K562 (cell line): Measurements from ENCODE around the gene OGDH. TPM values are rescaled to one million over a fixed set of nuclear protein-coding genes. Genes with fewer than 3 reads are reported as not detected.

Source experiments
- ATF4 ChIP-seq: fragments of 450-650 bp; formaldehyde crosslinking; IDR thresholded peaks from 2 replicates; pipeline ENCODE4 v1.4.0; 2022; ENCODE audit warnings: mild to moderate bottlenecking, moderate library complexity
- GATAD2B ChIP-seq: fragments of 450-650 bp; IDR thresholded peaks from 2 replicates; pipeline ENCODE4 v1.6.1; 2017; ENCODE audit warnings: mild to moderate bottlenecking, borderline replicate concordance
- KDM5B ChIP-seq: fragments of 200-600 bp; sonication (generic); IDR thresholded peaks from 2 replicates; pipeline ENCODE4 v1.6.1; 2012; ENCODE audit warnings: low read depth, mild to moderate bottlenecking, moderate library complexity, low read length, control low read depth, inconsistent platforms; ENCODE audit not compliant: insufficient replicate concordance
- TCFL5 ChIP-seq: fragments of 250-450 bp; sonication (Bioruptor Pico); conservative IDR thresholded peaks from 2 replicates; pipeline ENCODE4 v1.6.1; 2021; ENCODE audit warnings: mild to moderate bottlenecking, moderate library complexity, matching md5 sums
- ZNF589 ChIP-seq: fragments of 200-800 bp; sonication (Bioruptor generic); IDR thresholded peaks from 2 replicates; pipeline ENCODE4 v1.6.1; 2016; ENCODE audit warnings: low read depth, missing genetic modification characterization, missing compliant biosample characterization
- polyA plus RNA-seq, 8 experiments: library from polyadenylated mRNA; depleted of rRNA in 4 of 8; stranded (reverse) in 5 of 8; unstranded in 3 of 8; fragments of >200 nt; fragmentation: Nextera tagmentation in 2 of 8; fragmentation: Illumina TruSeq in 1 of 8; extraction: Ambion mirVana in 2 of 8; extraction: Trizol in 1 of 8; gene quantifications; 2 replicates each; pipeline versions ENCODE4 v1.2.1 to v1.2.3, GENCODE V29; 2011 to 2014; ENCODE audit warnings: inconsistent platforms in 1 of 8, missing spikeins in 1 of 8
- total RNA-seq, 7 experiments: library from RNA; depleted of rRNA in 6 of 7; stranded (reverse); fragments of >200 nt in 6 of 7; fragmentation: Illumina TruSeq in 2 of 7; extraction: Trizol in 2 of 7; gene quantifications; 2 replicates each; pipeline versions ENCODE4 v1.2.1 to v1.2.3, GENCODE V29; 2011 to 2021; ENCODE audit warnings: low replicate concordance in 1 of 7
- TF ChIP-seq, protein P1 (sequence below): fragments of 450-650 bp; IDR thresholded peaks from 2 replicates; pipeline ENCODE4 v1.6.1; 2016; ENCODE audit warnings: mild to moderate bottlenecking, moderate library complexity
- TF ChIP-seq, protein P2 (sequence below): conservative IDR thresholded peaks from 2 replicates; pipeline ENCODE4 v1.6.1; 2011; ENCODE audit warnings: low read depth, mild to moderate bottlenecking, low read length; ENCODE audit not compliant: control insufficient read depth
- TF ChIP-seq, protein P3 (sequence below): sonication (generic); formaldehyde crosslinking; IDR thresholded peaks from 2 replicates; pipeline ENCODE4 v1.9.0; 2022; ENCODE audit warnings: mild to moderate bottlenecking, missing genetic modification reagents
- TF ChIP-seq, protein P4 (sequence below), 2 experiments: fragments of 450-650 bp; IDR thresholded peaks; 2 replicates each; pipeline ENCODE4 v1.6.1; 2016

OGDH gene
- total and polyA plus RNA-seq, 9 of the 15 experiments (the other 6 are each of a cell fraction or from before 2014, with no cell fraction given) = 3.1 to 80.3 (median 23.5) TPM

GRCh38 chr7:44748045-44748947, 141.9 kb downstream of the OGDH start, which contains the start of gene ZMIZ2 (continued):
- TF ChIP-seq, protein P1, sequence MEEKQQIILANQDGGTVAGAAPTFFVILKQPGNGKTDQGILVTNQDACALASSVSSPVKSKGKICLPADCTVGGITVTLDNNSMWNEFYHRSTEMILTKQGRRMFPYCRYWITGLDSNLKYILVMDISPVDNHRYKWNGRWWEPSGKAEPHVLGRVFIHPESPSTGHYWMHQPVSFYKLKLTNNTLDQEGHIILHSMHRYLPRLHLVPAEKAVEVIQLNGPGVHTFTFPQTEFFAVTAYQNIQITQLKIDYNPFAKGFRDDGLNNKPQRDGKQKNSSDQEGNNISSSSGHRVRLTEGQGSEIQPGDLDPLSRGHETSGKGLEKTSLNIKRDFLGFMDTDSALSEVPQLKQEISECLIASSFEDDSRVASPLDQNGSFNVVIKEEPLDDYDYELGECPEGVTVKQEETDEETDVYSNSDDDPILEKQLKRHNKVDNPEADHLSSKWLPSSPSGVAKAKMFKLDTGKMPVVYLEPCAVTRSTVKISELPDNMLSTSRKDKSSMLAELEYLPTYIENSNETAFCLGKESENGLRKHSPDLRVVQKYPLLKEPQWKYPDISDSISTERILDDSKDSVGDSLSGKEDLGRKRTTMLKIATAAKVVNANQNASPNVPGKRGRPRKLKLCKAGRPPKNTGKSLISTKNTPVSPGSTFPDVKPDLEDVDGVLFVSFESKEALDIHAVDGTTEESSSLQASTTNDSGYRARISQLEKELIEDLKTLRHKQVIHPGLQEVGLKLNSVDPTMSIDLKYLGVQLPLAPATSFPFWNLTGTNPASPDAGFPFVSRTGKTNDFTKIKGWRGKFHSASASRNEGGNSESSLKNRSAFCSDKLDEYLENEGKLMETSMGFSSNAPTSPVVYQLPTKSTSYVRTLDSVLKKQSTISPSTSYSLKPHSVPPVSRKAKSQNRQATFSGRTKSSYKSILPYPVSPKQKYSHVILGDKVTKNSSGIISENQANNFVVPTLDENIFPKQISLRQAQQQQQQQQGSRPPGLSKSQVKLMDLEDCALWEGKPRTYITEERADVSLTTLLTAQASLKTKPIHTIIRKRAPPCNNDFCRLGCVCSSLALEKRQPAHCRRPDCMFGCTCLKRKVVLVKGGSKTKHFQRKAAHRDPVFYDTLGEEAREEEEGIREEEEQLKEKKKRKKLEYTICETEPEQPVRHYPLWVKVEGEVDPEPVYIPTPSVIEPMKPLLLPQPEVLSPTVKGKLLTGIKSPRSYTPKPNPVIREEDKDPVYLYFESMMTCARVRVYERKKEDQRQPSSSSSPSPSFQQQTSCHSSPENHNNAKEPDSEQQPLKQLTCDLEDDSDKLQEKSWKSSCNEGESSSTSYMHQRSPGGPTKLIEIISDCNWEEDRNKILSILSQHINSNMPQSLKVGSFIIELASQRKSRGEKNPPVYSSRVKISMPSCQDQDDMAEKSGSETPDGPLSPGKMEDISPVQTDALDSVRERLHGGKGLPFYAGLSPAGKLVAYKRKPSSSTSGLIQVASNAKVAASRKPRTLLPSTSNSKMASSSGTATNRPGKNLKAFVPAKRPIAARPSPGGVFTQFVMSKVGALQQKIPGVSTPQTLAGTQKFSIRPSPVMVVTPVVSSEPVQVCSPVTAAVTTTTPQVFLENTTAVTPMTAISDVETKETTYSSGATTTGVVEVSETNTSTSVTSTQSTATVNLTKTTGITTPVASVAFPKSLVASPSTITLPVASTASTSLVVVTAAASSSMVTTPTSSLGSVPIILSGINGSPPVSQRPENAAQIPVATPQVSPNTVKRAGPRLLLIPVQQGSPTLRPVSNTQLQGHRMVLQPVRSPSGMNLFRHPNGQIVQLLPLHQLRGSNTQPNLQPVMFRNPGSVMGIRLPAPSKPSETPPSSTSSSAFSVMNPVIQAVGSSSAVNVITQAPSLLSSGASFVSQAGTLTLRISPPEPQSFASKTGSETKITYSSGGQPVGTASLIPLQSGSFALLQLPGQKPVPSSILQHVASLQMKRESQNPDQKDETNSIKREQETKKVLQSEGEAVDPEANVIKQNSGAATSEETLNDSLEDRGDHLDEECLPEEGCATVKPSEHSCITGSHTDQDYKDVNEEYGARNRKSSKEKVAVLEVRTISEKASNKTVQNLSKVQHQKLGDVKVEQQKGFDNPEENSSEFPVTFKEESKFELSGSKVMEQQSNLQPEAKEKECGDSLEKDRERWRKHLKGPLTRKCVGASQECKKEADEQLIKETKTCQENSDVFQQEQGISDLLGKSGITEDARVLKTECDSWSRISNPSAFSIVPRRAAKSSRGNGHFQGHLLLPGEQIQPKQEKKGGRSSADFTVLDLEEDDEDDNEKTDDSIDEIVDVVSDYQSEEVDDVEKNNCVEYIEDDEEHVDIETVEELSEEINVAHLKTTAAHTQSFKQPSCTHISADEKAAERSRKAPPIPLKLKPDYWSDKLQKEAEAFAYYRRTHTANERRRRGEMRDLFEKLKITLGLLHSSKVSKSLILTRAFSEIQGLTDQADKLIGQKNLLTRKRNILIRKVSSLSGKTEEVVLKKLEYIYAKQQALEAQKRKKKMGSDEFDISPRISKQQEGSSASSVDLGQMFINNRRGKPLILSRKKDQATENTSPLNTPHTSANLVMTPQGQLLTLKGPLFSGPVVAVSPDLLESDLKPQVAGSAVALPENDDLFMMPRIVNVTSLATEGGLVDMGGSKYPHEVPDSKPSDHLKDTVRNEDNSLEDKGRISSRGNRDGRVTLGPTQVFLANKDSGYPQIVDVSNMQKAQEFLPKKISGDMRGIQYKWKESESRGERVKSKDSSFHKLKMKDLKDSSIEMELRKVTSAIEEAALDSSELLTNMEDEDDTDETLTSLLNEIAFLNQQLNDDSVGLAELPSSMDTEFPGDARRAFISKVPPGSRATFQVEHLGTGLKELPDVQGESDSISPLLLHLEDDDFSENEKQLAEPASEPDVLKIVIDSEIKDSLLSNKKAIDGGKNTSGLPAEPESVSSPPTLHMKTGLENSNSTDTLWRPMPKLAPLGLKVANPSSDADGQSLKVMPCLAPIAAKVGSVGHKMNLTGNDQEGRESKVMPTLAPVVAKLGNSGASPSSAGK = no peak
- no peak for TF ChIP-seq ATF4 (CRISPR knock-in tag)
- TF ChIP-seq GATAD2B = peak; percentile 65; the same call in 1 of the 2 replicates
- TF ChIP-seq, protein P2, sequence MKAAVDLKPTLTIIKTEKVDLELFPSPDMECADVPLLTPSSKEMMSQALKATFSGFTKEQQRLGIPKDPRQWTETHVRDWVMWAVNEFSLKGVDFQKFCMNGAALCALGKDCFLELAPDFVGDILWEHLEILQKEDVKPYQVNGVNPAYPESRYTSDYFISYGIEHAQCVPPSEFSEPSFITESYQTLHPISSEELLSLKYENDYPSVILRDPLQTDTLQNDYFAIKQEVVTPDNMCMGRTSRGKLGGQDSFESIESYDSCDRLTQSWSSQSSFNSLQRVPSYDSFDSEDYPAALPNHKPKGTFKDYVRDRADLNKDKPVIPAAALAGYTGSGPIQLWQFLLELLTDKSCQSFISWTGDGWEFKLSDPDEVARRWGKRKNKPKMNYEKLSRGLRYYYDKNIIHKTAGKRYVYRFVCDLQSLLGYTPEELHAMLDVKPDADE = peak; percentile 39; the same call in 1 of the 2 replicates
- TF ChIP-seq, protein P3, sequence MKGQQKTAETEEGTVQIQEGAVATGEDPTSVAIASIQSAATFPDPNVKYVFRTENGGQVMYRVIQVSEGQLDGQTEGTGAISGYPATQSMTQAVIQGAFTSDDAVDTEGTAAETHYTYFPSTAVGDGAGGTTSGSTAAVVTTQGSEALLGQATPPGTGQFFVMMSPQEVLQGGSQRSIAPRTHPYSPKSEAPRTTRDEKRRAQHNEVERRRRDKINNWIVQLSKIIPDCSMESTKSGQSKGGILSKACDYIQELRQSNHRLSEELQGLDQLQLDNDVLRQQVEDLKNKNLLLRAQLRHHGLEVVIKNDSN (CRISPR knock-in tag) = no peak
- TF ChIP-seq KDM5B = peak; percentile 56
- no peak for TF ChIP-seq TCFL5 (CRISPR knock-in tag)
- no peak for TF ChIP-seq ZNF589
- TF ChIP-seq, protein P4, sequence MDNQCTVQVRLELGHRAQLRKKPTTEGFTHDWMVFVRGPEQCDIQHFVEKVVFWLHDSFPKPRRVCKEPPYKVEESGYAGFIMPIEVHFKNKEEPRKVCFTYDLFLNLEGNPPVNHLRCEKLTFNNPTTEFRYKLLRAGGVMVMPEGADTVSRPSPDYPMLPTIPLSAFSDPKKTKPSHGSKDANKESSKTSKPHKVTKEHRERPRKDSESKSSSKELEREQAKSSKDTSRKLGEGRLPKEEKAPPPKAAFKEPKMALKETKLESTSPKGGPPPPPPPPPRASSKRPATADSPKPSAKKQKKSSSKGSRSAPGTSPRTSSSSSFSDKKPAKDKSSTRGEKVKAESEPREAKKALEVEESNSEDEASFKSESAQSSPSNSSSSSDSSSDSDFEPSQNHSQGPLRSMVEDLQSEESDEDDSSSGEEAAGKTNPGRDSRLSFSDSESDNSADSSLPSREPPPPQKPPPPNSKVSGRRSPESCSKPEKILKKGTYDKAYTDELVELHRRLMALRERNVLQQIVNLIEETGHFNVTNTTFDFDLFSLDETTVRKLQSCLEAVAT (IDR thresholded peaks at IDR 0.05) = peak in 1 of 2 experiments; percentile 92; a peak in 2 of 4 replicates
